Right atrium auricular region (tissue), 2 donors: ENCODE measurements around the gene SLU7. TPM values are rescaled to one million over a fixed set of nuclear protein-coding genes. Genes with fewer than 3 reads are reported as not detected.
A peak's percentile ranks its signal among the peaks of the same experiment; 100 is the strongest.

Experiments used
- DNase-seq: peaks from one replicate; pipeline ENCODE4 v3.0.0-alpha.2; 2019; ENCODE audit warnings: low spot score
- H3K27ac ChIP-seq, 2 donors: fragments of 200-600 bp; sonication (generic); 1 replicate in 1 of 2; 2 replicates in 1 of 2; pipeline ENCODE4 v1.5.1; 2016 to 2019
- H3K27me3 ChIP-seq, 2 donors: fragments of 200-600 bp; sonication (generic); one replicate each; pipeline versions ENCODE4 v1.5.1 to v1.6.0; 2017 to 2019
- H3K36me3 ChIP-seq: fragments of 200-600 bp; sonication (generic); one replicate; pipeline ENCODE4 v1.5.1; 2016
- H3K4me1 ChIP-seq, 2 donors: fragments of 200-600 bp; sonication (generic); one replicate each; pipeline versions ENCODE4 v1.5.1 to v1.6.0; 2017 to 2019
- H3K4me3 ChIP-seq, 2 donors: fragments of 200-600 bp; sonication (generic); 1 replicate in 1 of 2; 2 replicates in 1 of 2; pipeline ENCODE4 v1.5.1; 2017 to 2019; ENCODE audit warnings: mild to moderate bottlenecking in 1 of 2, moderate library complexity in 1 of 2
- H3K9me3 ChIP-seq, 2 donors: fragments of 200-600 bp; sonication (generic); one replicate each; pipeline ENCODE4 v1.5.1; 2019
- CTCF ChIP-seq, 2 donors: fragments of 200-600 bp; sonication (generic); IDR thresholded peaks; one replicate each; pipeline ENCODE4 v1.5.1; 2019; ENCODE audit warnings: antibody characterized with exemption in 2 of 2
- total RNA-seq, 2 donors: library from RNA; depleted of rRNA; stranded (reverse); fragments of >200 nt; gene quantifications; one replicate each; pipeline ENCODE4 v1.1.0, GENCODE V29; 2016

The SLU7 gene
- total RNA-seq, 2 donors from 2014 or later = 55.0 to 55.2 TPM

- no peak overlapping the region for H3K27ac ChIP-seq
- DNase-seq = no peak
- no peak overlapping the region for H3K4me3 ChIP-seq
- no peak for TF ChIP-seq CTCF (IDR thresholded peaks at IDR 0.05)
- H3K27me3 ChIP-seq = no peaks in the 10 kb centered on the region
- peaks cover 0 to 26% of the 10 kb centered on the region in 2 donors for H3K4me1 ChIP-seq
- no peaks in the 10 kb centered on the region for H3K9me3 ChIP-seq
- no peaks in the 10 kb centered on the region for H3K36me3 ChIP-seq
These were observed 23.8 kb downstream of the SLU7 start for GRCh38 chr5:160395111-160395510.

GRCh38 chr5:160390787-160391696 is 27.8 kb downstream of the SLU7 start:
- H3K4me1 ChIP-seq = peaks cover 0 to 6% of the 10 kb centered on the region in 2 donors
- no peak for DNase-seq
- H3K27ac ChIP-seq = no peak overlapping the region
- no peak overlapping the region for H3K4me3 ChIP-seq
- no peaks in the 10 kb centered on the region for H3K36me3 ChIP-seq
- H3K27me3 ChIP-seq = no peaks in the 10 kb centered on the region
- TF ChIP-seq CTCF (IDR thresholded peaks at IDR 0.05) = peak; percentile 31 to 69
- H3K9me3 ChIP-seq = peaks cover 0 to 10% of the 10 kb centered on the region in 2 donors

- Histone ChIP-seq H3K4me1 (no peaks in the 10 kb centered on the region), H3K27ac (no peak overlapping the region), H3K36me3 (no peaks in the 10 kb centered on the region), H3K27me3 (no peaks in the 10 kb centered on the region), H3K9me3 (peaks cover 0 to 10% of the 10 kb centered on the region in 2 donors), H3K4me3 (no peak overlapping the region)
- DNase-seq = no peak
- TF ChIP-seq CTCF (IDR thresholded peaks at IDR 0.05) = no peak
These were observed 31.4 kb downstream of the SLU7 start for GRCh38 chr5:160387445-160387844.

- Histone ChIP-seq H3K9me3 (peaks cover 0 to 10% of the 10 kb centered on the region in 2 donors), H3K4me1 (no peaks in the 10 kb centered on the region)
- TF ChIP-seq CTCF (IDR thresholded peaks at IDR 0.05) = no peak
These were observed 33.4 kb downstream of the SLU7 start for GRCh38 chr5:160385496-160385895.

GRCh38 chr5:160384681-160385080 is 34.2 kb downstream of the SLU7 start:
- H3K4me1 ChIP-seq = peaks cover 0 to 4% of the 10 kb centered on the region in 2 donors
- H3K9me3 ChIP-seq = peaks cover 0 to 10% of the 10 kb centered on the region in 2 donors
- H3K36me3 ChIP-seq = no peaks in the 10 kb centered on the region
- no peaks in the 10 kb centered on the region for H3K27me3 ChIP-seq
- no peak overlapping the region for H3K4me3 ChIP-seq
- no peak overlapping the region for H3K27ac ChIP-seq
- DNase-seq = no peak
- TF ChIP-seq CTCF (IDR thresholded peaks at IDR 0.05) = no peak

More at GRCh38 chr5:160385496-160385895, 33.4 kb downstream of the SLU7 start:
- no peak overlapping the region for H3K4me3 ChIP-seq
- H3K27me3 ChIP-seq = no peaks in the 10 kb centered on the region
- DNase-seq = no peak
- no peak overlapping the region for H3K27ac ChIP-seq
- H3K36me3 ChIP-seq = no peaks in the 10 kb centered on the region
